Endothelial cell of umbilical vein (primary cell): ENCODE results near the gene EIF2S3. TPM values are rescaled to one million over a fixed set of nuclear protein-coding genes. Genes with fewer than 3 reads are reported as not detected.

Experiments
- BruUV-seq: library from RNA; stranded (reverse); fragments of 400-500 nt; replicated peaks from 2 replicates; lab custom pipeline; 2021; lab: Mats Ljungman, UMichigan
- CTCF ChIA-PET: fragments of 300-600, 350-600 bp; sonication (Branson Sonifier 250); formaldehyde crosslinking; loops from one replicate; lab custom pipeline; 2021; ENCODE audit warnings: antibody characterized with exemption, inconsistent platforms; lab: Charles Lee
- POLR2A ChIA-PET: fragments of 300-600, 350-600 bp; sonication (Branson Sonifier 250); formaldehyde crosslinking; loops from one replicate; lab custom pipeline; 2021; ENCODE audit warnings: antibody characterized with exemption, inconsistent platforms; lab: Charles Lee
- DNase-seq: peaks from one replicate; pipeline ENCODE4 v3.0.0-alpha.2; 2011; ENCODE audit warnings: low read depth, low spot score
- FAIRE-seq: peaks from 2 replicates; lab custom pipeline; 2011; peaks lifted over from hg19 to GRCh38; lab: Jason Lieb, UNC
- H2AFZ ChIP-seq: 2 replicates; pipeline ENCODE4 v1.6.0; 2012; ENCODE audit warnings: low read depth, low read length, control low read depth, inconsistent platforms
- H3K27ac ChIP-seq: 2 replicates; pipeline ENCODE4 v1.5.1; 2011; ENCODE audit warnings: low read depth, mild to moderate bottlenecking, control low read depth, low read length, moderate library complexity; ENCODE audit not compliant: insufficient read depth
- H3K27me3 ChIP-seq, 2 experiments: 2 replicates each; pipeline versions ENCODE4 v1.6.0 to v1.6.1; 2011; ENCODE audit warnings: low read length in 2 of 2, mixed read lengths in 1 of 2; ENCODE audit not compliant: control insufficient read depth in 2 of 2, insufficient read depth in 2 of 2
- H3K36me3 ChIP-seq, 2 experiments: 2 replicates in 1 of 2; 3 replicates in 1 of 2; pipeline ENCODE4 v1.5.1; 2011; ENCODE audit warnings: low read length in 2 of 2, mild to moderate bottlenecking in 1 of 2, moderate library complexity in 1 of 2; ENCODE audit not compliant: control insufficient read depth in 2 of 2, insufficient read depth in 2 of 2; ENCODE audit errors: extremely low read depth in 1 of 2
- H3K4me1 ChIP-seq: 3 replicates; pipeline ENCODE4 v1.5.1; 2011; ENCODE audit warnings: mild to moderate bottlenecking, low read length; ENCODE audit not compliant: control insufficient read depth, insufficient read depth; ENCODE audit errors: extremely low read depth
- H3K4me2 ChIP-seq: 2 replicates; pipeline ENCODE4 v1.6.1; 2011; ENCODE audit warnings: low read length, control low read depth, mixed read lengths; ENCODE audit not compliant: insufficient read depth
- H3K4me3 ChIP-seq, 3 experiments: fragments of 200-600 bp in 1 of 3; sonication (generic), shearing (Covaris generic) in 1 of 3; replicated peaks in 1 of 3; 2 replicates each; pipeline ENCODE4 v1.5.1; 2011 to 2016; ENCODE audit warnings: control low read depth in 3 of 3, low read length in 3 of 3, mild to moderate bottlenecking in 2 of 3, inconsistent platforms in 1 of 3, low read depth in 1 of 3, moderate library complexity in 1 of 3; ENCODE audit not compliant: insufficient read depth in 1 of 3
- H3K79me2 ChIP-seq: 2 replicates; pipeline ENCODE4 v1.6.0; 2012; ENCODE audit warnings: low read length, inconsistent platforms; ENCODE audit not compliant: control insufficient read depth, insufficient read depth
- H3K9ac ChIP-seq: replicated peaks from 2 replicates; pipeline ENCODE3; 2011; ENCODE audit warnings: low read length, control low read depth; ENCODE audit not compliant: insufficient read depth; ENCODE audit errors: extremely low read depth
- H3K9me1 ChIP-seq: replicated peaks from 3 replicates; pipeline ENCODE4 v1.6.0; 2011; ENCODE audit warnings: mild to moderate bottlenecking, low read length; ENCODE audit not compliant: control insufficient read depth, insufficient read depth; ENCODE audit errors: extremely low read depth
- H3K9me3 ChIP-seq: replicated peaks from 2 replicates; pipeline ENCODE4 v1.5.1; 2012; ENCODE audit warnings: low read length, inconsistent platforms; ENCODE audit not compliant: control insufficient read depth, insufficient read depth
- H4K20me1 ChIP-seq: replicated peaks from 2 replicates; pipeline ENCODE3; 2011; ENCODE audit warnings: mild to moderate bottlenecking, low read length; ENCODE audit not compliant: control insufficient read depth, insufficient read depth; ENCODE audit errors: extremely low read depth
- EZH2 ChIP-seq: IDR thresholded peaks from 2 replicates; pipeline ENCODE4 v1.6.1; 2012; ENCODE audit warnings: borderline replicate concordance, low read depth, mild to moderate bottlenecking, moderate library complexity, low read length, inconsistent platforms; ENCODE audit not compliant: severe bottlenecking
- FOS ChIP-seq: IDR thresholded peaks from 2 replicates; pipeline ENCODE4 v1.6.1; 2011; ENCODE audit warnings: mild to moderate bottlenecking, low read length, moderate library complexity, borderline replicate concordance; ENCODE audit not compliant: insufficient read depth
- GATA2 ChIP-seq: IDR thresholded peaks from 2 replicates; pipeline ENCODE4 v1.7.0; 2011; ENCODE audit warnings: low read depth, mild to moderate bottlenecking, moderate library complexity, mixed read lengths, low read length; ENCODE audit not compliant: insufficient read length, insufficient read depth
- JUN ChIP-seq: IDR thresholded peaks from 2 replicates; pipeline ENCODE4 v1.6.1; 2011; ENCODE audit warnings: borderline replicate concordance, low read depth; ENCODE audit not compliant: insufficient read length, insufficient read depth
- MYC ChIP-seq: IDR thresholded peaks from one replicate; pipeline ENCODE4 v1.6.1; 2011; ENCODE audit warnings: mild to moderate bottlenecking, low read depth, low read length
- POLR2A ChIP-seq: IDR thresholded peaks from 2 replicates; pipeline ENCODE4 v1.6.1; 2012; ENCODE audit warnings: low read depth, mild to moderate bottlenecking, control low read depth, low read length
- POLR2AphosphoS5 ChIP-seq: IDR thresholded peaks from 2 replicates; pipeline ENCODE4 v1.6.1; 2012; ENCODE audit warnings: low read depth, mild to moderate bottlenecking, control low read depth, low read length, moderate library complexity; ENCODE audit not compliant: insufficient read depth
- dilution Hi-C: fragments of 300-500 bp; cut with MboI; formaldehyde crosslinking; loops from one replicate; pipeline ENCODE4 v1.15.0; 2019; ENCODE audit warnings: low sequenced_read_pairs; ENCODE audit not compliant: extremely low pct_ligation_motif_present
- intact Hi-C: fragments of 100-400 bp; cut with micrococcal nuclease; formaldehyde crosslinking; loops from one replicate; pipeline ENCODE4 v1.10.0; 2022
- polyA plus RNA-seq, 4 experiments: library from polyadenylated mRNA; depleted of rRNA in 3 of 4; stranded (reverse) in 3 of 4; unstranded in 1 of 4; fragments of >200 nt; gene quantifications; 2 replicates each; pipeline versions ENCODE4 v1.2.1 to v1.2.3, GENCODE V29; 2011 to 2012; ENCODE audit warnings: missing spikeins in 1 of 4
- total RNA-seq: library from RNA; stranded (reverse); gene quantifications from 2 replicates; pipeline ENCODE4 v1.2.3, GENCODE V29; 2021
- TF ChIP-seq, protein P1 (sequence below): IDR thresholded peaks from 2 replicates; pipeline ENCODE4 v1.6.1; 2011; ENCODE audit not compliant: insufficient read depth, insufficient read length
- TF ChIP-seq, protein P2 (sequence below), 2 donors: IDR thresholded peaks; 1 replicate in 1 of 2; 2 replicates in 1 of 2; pipeline ENCODE4 v1.5.1; 2011; ENCODE audit warnings: low read length in 2 of 2, mild to moderate bottlenecking in 2 of 2, moderate library complexity in 2 of 2, control low read depth in 1 of 2, inconsistent platforms in 1 of 2, low read depth in 1 of 2; ENCODE audit not compliant: insufficient read depth in 1 of 2; ENCODE audit errors: extremely low read depth in 1 of 2

The EIF2S3 gene
- total and polyA plus RNA-seq, 2 donors (not counting 3 experiments of a cell fraction or from before 2014, with no cell fraction given): 35.8 to 161 TPM

DNA sequence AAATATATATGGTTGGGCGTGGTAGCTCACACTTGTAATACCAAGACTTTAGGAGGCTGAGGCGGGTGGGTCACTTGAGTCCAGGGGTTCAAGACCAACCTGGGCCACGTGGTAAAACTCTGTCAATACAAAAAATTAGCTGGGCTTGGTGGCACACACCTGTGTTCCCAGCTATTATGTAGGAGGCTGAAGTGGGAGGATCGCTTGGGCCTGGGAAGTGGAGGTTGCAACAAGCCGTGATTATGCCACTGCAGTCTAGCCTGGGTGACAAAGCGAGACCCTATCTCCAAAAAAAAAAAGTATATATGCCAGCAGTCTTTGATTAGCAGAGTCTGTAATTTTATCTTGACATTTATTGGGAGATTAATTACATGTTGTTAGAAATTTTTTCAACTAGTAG is 8.7 kb downstream of the EIF2S3 start:
- no peak overlapping the region for H3K4me2 ChIP-seq
- H3K4me3 ChIP-seq: no peak overlapping the region
- CTCF ChIA-PET: no interaction called here
- H2AFZ ChIP-seq: no peak overlapping the region
- BruUV-seq: no TSS peak
- H3K79me2 ChIP-seq: peaks cover 22% of the 10 kb centered on the region
- H3K36me3 ChIP-seq: peaks cover 2 to 3% of the 10 kb centered on the region in 2 experiments
- H3K27ac ChIP-seq: no peak overlapping the region
- dilution Hi-C loops (no loop called here), intact Hi-C loops (no loop called here)
- H3K9ac ChIP-seq: no peak overlapping the region
- TF ChIP-seq GATA2: no peak
- TF ChIP-seq MYC: no peak
- TF ChIP-seq, protein P1, sequence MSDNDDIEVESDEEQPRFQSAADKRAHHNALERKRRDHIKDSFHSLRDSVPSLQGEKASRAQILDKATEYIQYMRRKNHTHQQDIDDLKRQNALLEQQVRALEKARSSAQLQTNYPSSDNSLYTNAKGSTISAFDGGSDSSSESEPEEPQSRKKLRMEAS: no peak
- TF ChIP-seq JUN: no peak
- no peak for TF ChIP-seq POLR2A
- no peak for TF ChIP-seq EZH2
- no peak for TF ChIP-seq POLR2AphosphoS5
- TF ChIP-seq FOS: no peak
- TF ChIP-seq, protein P2, sequence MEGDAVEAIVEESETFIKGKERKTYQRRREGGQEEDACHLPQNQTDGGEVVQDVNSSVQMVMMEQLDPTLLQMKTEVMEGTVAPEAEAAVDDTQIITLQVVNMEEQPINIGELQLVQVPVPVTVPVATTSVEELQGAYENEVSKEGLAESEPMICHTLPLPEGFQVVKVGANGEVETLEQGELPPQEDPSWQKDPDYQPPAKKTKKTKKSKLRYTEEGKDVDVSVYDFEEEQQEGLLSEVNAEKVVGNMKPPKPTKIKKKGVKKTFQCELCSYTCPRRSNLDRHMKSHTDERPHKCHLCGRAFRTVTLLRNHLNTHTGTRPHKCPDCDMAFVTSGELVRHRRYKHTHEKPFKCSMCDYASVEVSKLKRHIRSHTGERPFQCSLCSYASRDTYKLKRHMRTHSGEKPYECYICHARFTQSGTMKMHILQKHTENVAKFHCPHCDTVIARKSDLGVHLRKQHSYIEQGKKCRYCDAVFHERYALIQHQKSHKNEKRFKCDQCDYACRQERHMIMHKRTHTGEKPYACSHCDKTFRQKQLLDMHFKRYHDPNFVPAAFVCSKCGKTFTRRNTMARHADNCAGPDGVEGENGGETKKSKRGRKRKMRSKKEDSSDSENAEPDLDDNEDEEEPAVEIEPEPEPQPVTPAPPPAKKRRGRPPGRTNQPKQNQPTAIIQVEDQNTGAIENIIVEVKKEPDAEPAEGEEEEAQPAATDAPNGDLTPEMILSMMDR (IDR thresholded peaks at IDR 0.05; ENCODE audit: extremely low read depth in 1 of 2, insufficient read depth in 1 of 2, low read depth in 1 of 2, low read length in 2 of 2): no peak
- no peak for DNase-seq
- POLR2A ChIA-PET: no interaction called here
- no peak for FAIRE-seq
- H3K4me1 ChIP-seq: no peaks in the 10 kb centered on the region
- H3K9me3 ChIP-seq: no peaks in the 10 kb centered on the region
- no peaks in the 10 kb centered on the region for H3K9me1 ChIP-seq
- no peaks in the 10 kb centered on the region for H4K20me1 ChIP-seq
- no peaks in the 10 kb centered on the region for H3K27me3 ChIP-seq
